HG03060 (cell line): ENCODE data around the gene ARID3A.

Source experiments
- ATAC-seq: cut with Tn5 transposase; IDR thresholded peaks from one replicate; pipeline ENCODE4 v1.9.1; 2021; ENCODE audit warnings: low read depth, moderate number of reproducible peaks; ENCODE audit not compliant: unreplicated experiment

Gene ARID3A

DNA sequence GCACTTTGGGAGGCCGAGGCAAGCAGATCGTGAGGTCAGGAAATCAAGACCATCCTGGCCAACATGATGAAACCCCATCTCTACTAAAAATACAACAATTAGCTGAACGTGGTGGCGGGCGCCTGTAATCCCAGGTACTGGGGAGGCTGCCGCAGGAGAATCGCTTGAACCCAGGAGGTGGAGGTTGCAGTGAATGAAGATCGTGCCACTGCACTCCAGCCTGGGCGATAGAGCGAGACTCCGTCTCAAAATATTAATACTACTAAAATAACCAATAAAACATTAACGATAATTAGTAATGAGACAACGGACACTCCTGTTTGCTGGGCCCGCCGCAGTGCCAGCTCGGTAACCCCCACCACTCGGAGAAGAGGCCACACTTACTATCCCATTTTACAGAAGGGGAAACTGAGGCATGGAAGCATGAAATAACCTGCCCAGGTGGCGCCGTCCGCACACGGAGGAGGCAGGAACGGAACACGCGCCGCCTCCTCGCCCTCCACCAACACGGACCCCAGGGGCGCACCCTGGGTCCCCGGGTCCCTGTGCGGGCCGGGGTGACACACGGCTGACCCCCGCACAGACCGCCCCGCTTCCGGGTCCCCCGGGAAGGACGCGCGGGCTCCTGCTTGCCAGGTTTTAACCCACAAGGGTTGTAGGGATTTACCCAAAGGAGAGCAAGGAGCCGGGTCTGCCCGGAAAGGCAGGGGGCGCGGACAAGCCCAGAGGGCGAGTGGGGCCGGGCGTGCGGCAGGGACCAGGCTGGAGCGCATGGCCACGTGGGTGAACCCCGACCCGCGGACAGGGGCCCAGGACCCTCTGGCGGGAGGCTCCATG, 14.4 kb upstream of the ARID3A start:
- no peak for ATAC-seq

DNA sequence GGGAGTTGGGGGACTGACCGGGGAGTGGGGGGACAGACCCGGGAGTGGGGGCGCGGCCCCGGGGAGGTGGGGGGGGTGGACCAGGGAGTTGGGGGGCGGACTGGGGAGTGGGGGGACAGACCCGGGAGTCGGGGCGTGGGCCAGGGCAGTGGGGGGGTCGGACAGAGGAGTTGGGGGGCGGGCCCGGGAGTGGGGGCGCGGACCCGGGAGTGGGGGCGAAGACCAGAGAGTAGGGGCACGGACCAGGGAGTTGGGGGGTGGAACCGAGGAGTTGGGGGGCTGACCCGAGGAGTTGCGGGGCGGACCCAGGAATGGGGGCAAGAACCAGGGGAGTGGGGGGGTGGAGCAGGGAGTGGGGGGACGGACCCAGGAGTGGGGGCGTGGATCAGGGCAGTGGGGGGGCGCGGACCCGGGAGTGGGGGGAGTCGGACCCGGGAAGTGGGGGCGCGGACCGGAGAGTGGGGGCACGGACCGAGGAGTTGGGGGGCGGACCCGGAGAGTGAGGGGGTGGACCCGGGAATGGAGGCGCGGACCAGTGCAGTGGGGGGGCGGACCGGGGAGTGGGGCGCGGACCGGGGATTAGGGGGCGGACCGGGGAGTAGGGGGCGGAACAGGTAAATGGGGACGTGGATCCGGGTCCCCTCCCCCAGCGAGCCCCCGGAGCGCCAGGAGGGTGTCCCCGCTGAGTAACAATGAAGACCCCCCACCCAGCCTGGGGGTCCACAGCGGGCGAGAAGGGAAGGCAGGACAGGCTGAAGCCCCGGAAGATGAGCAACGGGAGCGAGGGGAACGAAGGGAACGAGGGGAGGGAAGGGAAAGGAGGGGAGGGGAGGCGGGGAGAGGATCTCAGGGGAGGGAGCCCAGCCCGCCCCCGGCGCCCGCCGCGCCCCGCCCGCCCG, 13.4 kb upstream of the ARID3A start:
- ATAC-seq, result no peak

DNA sequence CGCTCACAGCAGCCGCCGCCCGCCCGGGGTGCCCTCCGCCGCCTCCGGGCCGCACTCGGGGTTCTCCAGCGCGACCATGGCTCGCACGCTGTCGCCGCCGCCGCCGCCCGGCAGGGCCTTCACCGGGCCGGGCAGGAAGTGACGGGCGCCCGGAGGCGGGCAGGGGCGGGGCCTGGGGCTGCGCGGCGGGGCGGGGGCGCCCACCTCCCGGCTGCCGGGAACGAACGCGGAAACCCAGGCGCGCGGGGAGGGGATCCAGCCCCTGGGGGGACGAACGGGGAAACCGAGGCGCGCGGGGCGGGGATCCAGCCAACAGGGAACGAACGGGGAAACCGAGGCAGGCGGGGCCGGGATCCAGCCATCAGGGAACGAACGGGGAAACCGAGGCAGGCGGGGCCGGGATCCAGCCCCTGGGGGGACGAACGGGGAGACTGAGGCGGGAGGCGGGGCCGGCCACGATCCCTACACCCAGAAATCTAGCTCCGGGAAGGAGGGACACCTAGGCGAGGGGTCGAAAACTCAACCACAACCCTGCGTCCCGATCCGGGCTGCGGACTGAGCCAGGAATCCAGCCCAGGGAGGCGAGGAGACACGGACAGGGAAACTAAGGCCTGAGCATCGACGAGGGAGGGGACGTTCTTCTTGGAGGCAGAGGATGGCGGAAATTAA, 12.6 kb upstream of the ARID3A start, which contains the start of gene R3HDM4:
R3HDM4 (minus strand) TSS at position 140 of the 669 bp plus-strand sequence; CDS start at position 78, 62 bp downstream.
- no peak for ATAC-seq

DNA sequence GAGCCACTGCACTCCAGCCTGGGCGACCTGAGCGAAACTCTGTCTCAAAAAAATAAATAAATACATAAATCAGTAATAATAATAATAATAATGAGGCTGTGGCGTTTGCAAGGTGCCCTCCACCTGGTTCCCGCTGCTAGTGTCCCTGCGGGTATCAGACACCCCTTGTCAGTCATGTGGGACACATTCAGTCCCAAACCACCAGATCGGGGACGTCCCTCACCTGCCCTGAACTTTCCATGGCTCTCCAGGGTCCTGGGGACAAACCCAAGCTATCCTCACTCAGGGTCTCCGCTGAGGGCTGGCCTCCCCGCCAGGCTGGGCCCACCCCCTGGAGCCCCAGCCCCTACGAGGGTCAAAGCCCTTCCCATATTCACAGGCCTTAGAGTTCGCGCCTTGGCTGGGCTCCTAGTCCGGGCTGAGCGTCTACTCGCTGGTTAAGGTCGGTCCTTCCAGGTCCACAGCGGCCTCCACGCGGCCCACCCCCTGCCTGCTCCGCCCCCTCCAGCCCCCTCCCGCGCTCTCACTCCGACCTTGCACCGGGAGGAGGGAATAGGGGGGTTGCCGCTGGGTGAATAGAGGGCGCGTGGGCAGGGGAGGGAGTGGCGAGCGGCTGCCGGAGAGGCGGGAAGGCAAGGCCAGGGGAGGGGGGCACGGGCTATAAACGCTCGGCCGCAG, 9.1 kb upstream of the ARID3A start:
- no peak for ATAC-seq

DNA sequence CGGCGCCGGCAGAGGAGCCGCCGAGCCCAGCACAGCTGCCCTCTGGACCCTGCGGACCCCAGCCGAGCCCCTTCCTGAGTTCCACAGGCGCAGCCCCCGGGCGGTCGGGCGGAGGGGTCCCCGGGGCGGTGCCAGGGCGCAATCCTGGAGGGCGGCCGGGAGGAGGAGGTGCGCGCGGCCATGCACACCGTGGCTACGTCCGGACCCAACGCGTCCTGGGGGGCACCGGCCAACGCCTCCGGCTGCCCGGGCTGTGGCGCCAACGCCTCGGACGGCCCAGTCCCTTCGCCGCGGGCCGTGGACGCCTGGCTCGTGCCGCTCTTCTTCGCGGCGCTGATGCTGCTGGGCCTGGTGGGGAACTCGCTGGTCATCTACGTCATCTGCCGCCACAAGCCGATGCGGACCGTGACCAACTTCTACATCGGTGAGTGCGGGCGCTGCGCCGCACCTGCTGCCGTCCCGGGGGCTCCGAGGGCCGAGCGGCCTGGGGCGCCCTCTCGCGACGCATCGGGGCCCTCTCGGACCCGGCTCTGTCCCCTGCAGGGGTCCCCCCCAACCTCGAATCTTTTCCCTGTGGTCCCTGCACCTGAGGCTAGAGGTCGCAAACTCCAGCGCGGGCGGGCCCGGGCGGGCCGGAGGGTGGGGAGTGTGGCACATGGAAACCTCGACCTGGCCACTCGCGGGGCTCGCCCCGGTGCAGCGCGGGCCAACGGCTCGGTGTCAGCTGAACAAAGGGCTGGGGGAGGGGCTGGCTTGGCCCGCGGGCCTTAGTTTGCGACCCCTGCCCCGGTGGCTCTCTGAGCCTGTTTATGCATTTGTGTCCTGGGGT, 8.3 kb upstream of the ARID3A start, which contains the start of gene KISS1R:
KISS1R (plus strand) TSS at position 11 of the 829 bp plus-strand sequence; CDS start at position 181, 170 bp downstream.
- ATAC-seq, result no peak

DNA sequence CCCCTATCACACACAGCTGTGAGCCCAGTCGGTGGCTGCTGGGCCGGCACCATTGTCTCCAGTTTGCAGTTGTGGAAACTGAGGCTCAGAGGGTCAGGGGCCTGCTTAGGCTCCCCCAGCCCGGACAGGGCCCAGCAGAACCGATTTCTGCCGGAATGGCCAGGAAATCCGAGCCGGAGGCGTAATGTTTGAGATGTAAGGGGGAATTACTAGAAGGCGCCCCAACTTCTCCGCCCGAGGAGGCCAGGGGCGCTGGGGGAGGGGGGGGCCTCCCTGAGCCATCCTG, 7.7 kb upstream of the ARID3A start:
- no peak for ATAC-seq

DNA sequence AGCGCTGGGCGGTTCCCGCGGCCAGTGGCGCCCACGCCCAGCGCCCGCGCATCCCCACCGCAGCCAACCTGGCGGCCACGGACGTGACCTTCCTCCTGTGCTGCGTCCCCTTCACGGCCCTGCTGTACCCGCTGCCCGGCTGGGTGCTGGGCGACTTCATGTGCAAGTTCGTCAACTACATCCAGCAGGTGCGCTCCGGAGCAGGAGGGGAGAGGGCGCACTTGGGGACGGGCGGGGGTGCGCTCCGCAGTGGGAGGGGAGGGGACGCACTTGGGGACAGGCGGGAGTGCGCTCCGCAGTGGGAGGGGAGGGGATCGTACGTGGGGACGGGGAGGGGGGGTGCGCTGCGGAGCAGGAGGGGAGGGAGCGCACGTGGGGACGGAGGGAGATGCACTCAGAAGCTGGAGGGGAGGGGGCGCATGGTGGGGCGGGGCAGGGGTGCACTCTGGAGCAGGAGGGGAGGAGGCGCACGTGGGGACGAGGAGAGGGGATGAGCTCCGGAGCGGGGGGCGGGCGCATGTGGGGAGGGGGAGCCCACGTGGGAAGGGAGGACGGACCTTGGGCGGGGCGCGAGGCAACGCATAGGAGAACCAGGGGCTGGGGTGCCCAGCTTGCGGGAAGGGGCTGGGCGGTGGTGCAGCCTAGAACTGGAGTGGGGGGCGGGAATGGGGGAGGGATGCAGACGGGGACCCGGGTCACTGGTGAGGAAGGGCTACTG, 7.2 kb upstream of the ARID3A start:
- ATAC-seq, result no peak

DNA sequence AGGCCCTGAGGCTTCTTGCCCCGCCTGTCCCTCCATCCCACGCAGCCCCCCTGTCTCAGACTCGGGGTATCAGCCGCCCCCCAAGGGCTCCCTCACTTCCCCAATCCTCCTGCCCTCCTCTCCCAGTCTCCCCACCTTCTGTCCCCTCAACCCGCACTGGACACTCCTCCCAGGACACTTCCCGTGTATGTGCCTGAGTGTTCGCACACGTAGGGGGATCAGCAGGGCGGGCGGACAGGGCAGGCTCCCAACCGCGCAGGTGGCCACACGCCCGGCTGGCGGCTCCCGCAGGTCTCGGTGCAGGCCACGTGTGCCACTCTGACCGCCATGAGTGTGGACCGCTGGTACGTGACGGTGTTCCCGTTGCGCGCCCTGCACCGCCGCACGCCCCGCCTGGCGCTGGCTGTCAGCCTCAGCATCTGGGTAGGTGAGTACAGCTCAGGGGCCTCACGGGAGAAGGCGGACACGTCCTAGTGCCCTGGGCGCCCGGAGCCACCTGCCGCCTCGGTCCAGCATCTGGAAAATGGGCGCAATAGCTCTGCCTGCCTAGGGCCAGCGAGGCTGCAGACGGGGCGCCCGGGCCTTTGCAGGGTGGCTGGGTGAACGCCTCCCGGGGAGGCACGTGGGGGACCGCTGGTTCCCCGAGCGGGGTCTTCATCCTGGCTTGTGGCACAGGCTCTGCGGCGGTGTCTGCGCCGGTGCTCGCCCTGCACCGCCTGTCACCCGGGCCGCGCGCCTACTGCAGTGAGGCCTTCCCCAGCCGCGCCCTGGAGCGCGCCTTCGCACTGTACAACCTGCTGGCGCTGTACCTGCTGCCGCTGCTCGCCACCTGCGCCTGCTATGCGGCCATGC, 6.4 kb upstream of the ARID3A start:
- no peak for ATAC-seq

DNA sequence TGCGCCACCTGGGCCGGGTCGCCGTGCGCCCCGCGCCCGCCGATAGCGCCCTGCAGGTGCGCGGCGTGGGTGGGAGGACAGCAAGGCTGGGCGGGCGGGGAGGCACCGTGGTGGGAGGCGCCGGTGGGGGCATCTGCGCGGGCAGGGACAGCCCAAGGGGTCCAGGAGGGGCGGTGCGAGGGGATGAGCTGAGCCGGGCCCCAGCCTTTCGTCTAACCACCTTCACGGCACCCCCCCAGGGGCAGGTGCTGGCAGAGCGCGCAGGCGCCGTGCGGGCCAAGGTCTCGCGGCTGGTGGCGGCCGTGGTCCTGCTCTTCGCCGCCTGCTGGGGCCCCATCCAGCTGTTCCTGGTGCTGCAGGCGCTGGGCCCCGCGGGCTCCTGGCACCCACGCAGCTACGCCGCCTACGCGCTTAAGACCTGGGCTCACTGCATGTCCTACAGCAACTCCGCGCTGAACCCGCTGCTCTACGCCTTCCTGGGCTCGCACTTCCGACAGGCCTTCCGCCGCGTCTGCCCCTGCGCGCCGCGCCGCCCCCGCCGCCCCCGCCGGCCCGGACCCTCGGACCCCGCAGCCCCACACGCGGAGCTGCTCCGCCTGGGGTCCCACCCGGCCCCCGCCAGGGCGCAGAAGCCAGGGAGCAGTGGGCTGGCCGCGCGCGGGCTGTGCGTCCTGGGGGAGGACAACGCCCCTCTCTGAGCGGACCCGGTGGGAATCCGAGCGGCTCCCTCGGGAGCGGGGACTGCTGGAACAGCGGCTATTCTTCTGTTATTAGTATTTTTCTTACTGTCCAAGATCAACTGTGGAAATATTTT, 5.6 kb upstream of the ARID3A start:
- ATAC-seq, result no peak

DNA sequence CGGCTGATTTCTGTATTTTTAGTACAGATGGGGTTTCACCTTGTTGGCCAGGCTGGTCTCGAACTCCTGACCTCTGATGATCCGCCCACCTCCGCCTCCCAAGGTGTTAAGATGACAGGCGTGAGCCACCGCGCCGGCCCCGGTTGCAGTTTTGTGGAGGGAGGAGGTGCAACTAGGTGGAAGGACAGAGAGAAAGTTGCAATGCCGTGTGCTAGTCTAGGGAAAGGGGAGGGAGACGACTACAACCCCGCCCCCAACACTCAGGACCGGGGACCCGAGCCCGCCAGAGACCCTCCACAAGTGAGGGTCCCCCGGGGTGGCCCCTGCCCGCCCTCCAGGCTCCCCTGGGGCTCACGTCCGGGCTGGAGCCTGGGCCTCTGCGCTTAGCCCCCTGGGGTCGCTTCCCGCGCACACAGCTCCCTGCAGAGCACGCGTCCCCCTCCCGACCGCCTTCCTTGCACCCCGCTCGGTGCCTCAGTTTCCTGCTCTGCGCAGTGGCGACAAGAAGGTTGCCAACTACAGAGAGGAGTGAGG, 1.2 kb upstream of the ARID3A start:
- ATAC-seq, result no peak

DNA sequence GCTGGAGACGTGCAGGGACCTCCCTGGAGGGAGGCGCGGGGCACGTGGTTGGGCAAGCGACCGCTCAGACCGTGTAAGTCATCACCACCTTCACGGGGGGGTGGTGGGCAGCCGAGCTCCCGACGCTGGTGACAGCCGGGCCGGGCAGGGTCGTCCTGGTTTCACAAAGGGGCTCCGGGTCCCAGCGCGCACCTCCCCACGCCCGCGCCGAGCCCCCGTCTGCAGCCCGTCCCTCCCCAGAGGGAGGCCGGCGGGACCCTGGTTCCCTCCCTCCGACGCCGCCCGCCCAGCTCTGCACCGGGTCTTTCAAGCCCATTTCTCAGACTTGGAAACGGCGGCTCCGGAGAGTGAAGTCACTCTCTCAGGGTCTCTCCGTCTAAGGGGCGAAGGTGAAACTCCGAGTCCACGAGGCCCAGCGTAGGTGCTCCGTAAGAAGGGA, 729 bp upstream of the ARID3A start:
- ATAC-seq, result peak; percentile 26

DNA sequence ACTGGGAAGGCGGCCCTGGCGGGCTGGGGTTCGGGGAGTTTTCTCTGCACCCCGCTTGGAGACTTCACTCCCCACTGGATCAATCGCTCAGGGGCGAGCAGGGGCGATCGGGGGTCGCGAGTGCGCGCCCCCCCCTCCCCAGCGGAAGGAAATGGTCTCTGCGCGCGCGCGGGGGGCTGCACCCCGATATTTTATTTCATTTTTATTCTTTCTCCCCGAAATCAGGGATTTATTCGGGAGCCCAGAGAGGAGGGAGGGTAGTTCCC, 421 bp downstream of the ARID3A start:
- ATAC-seq, result no peak

DNA sequence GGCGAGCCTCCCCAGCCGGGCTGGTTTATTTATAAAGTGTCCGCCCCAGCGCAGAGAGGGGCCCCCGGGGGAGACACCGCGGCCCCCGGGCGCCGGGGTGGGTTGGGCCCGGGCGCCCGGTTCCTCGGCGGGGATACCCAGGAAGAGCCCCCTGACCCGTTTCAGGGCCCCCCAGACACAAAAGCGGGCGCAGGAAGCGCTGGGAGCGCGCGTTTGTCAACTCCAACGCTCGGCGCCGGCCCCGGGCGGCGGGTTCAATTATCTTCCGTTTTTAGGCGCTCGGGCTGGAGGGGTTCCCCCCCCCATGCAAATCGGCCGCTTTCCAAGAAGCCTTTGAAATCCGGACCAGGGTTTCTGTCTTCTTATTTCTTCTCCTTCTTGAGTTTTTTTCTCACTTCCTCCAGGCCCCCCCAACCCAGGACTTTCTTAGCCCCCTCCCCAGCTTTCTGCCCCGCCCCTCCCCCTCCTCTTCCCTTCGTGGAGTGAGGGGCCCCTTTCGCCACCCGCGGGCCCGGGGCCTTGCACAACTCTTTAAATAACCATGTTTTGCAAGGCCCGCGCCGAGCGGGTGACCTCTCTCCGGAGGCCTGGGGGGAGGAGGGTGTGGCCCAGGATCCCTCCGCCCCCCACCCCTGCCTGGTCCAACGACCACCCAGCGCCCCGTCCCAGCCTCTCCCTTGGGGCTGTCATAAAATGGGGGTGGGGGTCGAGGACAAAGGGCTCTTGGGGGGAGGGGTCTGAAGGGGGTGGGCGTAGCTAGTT, 935 bp downstream of the ARID3A start:
- no peak for ATAC-seq

DNA sequence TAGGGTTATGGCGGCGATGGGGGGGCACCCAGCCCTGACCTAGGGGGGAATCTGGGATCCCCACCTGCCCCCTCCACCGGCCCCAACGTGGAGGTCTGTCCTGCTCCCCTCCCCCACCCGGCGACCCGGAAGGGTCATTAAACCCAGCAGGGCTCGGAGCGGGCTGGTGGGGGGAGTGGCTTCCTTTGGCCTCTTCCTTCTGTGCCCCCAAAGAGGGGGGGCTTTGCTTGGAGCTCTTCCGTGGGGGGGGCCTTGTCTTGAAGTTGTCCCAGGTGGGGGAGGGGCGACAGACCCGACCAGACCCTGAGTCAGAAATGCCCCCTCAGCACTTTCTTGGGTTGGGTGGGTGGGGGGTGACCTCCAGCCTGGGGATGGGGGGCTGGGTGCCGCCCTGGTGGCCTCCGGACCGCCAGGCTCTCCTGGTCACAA, 1.5 kb downstream of the ARID3A start:
- ATAC-seq, result no peak

DNA sequence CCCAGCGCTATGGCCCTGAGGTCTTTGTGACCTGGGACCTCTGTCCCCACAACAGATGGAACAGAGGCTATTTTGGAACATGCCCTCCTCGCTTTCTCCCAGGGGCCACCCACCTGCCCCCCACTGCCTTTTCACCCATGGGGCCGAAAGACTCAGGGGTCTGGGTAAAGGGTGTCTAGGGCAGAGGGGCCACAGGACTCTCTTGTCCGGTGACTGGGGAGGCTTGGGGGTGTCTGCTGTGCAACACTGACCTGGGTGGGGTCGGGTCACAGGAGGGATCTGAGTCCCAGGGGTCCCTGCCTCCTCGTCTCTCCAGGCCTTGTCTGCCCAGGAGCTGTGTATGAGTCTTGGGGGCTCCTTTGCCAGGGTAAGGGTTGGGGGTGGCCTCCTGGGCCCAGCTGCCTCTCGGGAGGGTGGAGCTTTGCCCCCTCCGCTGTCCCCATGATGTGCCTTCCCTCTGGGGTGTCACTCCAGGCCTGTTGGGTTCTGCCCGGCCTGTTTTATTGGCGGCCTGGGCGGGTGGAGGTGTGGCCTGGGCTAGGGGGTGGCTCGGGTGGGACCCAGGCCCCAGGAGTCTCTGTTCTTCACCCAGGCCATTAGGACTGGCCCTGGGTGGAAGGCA, 2.1 kb downstream of the ARID3A start:
- ATAC-seq, result no peak
